SK-N-SH treated with all-trans-retinoic acid at 6 μM for 48 hours (cell line): ENCODE data around the gene ADRA2C.

Experiments used
- ATAC-seq: fragments of 200-7000 bp; cut with Tn5 transposase; 3 replicates; pipeline ENCODE4 v1.9.1; 2020; ENCODE audit warnings: mild to moderate bottlenecking, moderate library complexity
- BACH2 ChIP-seq: fragments of 250-450 bp; sonication (Bioruptor Pico); IDR thresholded peaks from 2 replicates; pipeline ENCODE4 v1.9.0; 2021; ENCODE audit warnings: mild to moderate bottlenecking, borderline replicate concordance
- CSDC2 ChIP-seq: fragments of 250-450 bp; sonication (Bioruptor Pico); IDR thresholded peaks from 2 replicates; pipeline ENCODE4 v1.5.0; 2020; ENCODE audit warnings: mild to moderate bottlenecking, moderate library complexity
- ESRRG ChIP-seq: fragments of 250-450 bp; sonication (Bioruptor Pico); IDR thresholded peaks from 2 replicates; pipeline ENCODE4 v1.6.1; 2021; ENCODE audit warnings: mild to moderate bottlenecking
- GLIS3 ChIP-seq: fragments of 250-450 bp; sonication (Bioruptor Pico); IDR thresholded peaks from 2 replicates; pipeline ENCODE4 v1.5.0; 2020; ENCODE audit warnings: mild to moderate bottlenecking, moderate library complexity
- ISL1 ChIP-seq: fragments of 250-450 bp; sonication (Bioruptor Pico); IDR thresholded peaks from 2 replicates; pipeline ENCODE4 v2.1.2; 2022; ENCODE audit warnings: mild to moderate bottlenecking, moderate library complexity
- OSR1 ChIP-seq: fragments of 250-450 bp; sonication (Bioruptor Pico); IDR thresholded peaks from 2 replicates; pipeline ENCODE4 v1.8.0; 2022; ENCODE audit warnings: moderate library complexity, mild to moderate bottlenecking, inconsistent platforms
- POU6F1 ChIP-seq: fragments of 250-450 bp; sonication (Bioruptor Pico); IDR thresholded peaks from 2 replicates; pipeline ENCODE4 v1.8.0; 2021; ENCODE audit warnings: low read depth, mild to moderate bottlenecking, moderate library complexity, borderline replicate concordance
- PPARA ChIP-seq: fragments of 250-450 bp; sonication (Bioruptor Pico); IDR thresholded peaks from 2 replicates; pipeline ENCODE4 v1.5.0; 2020; ENCODE audit warnings: mild to moderate bottlenecking, borderline replicate concordance
- RARB ChIP-seq: fragments of 250-450 bp; sonication (Bioruptor Pico); IDR thresholded peaks from 2 replicates; pipeline ENCODE4 v1.8.0; 2021; ENCODE audit warnings: mild to moderate bottlenecking, moderate library complexity
- SNAI2 ChIP-seq: fragments of 250-450 bp; sonication (Bioruptor Pico); IDR thresholded peaks from 2 replicates; pipeline ENCODE4 v1.5.0; 2020; ENCODE audit warnings: mild to moderate bottlenecking, moderate library complexity
- TCF4 ChIP-seq: fragments of 250-450 bp; sonication (Bioruptor Pico); IDR thresholded peaks from 2 replicates; pipeline ENCODE4 v1.8.0; 2021; ENCODE audit warnings: mild to moderate bottlenecking, moderate library complexity, borderline replicate concordance
- TOX ChIP-seq: fragments of 250-450 bp; sonication (Bioruptor Pico); IDR thresholded peaks from 2 replicates; pipeline ENCODE4 v1.8.0; 2021; ENCODE audit warnings: mild to moderate bottlenecking, moderate library complexity, borderline replicate concordance
- TSHZ2 ChIP-seq: fragments of 250-450 bp; sonication (Bioruptor Pico); IDR thresholded peaks from 2 replicates; pipeline ENCODE4 v1.5.0; 2020; ENCODE audit warnings: mild to moderate bottlenecking, moderate library complexity
- ZC3H10 ChIP-seq: fragments of 250-450 bp; sonication (Bioruptor Pico); IDR thresholded peaks from 2 replicates; pipeline ENCODE4 v1.5.1; 2021; ENCODE audit warnings: mild to moderate bottlenecking, moderate library complexity
- ZFP3 ChIP-seq: fragments of 250-450 bp; sonication (Bioruptor Pico); IDR thresholded peaks from 2 replicates; pipeline ENCODE4 v1.5.0; 2020; ENCODE audit warnings: mild to moderate bottlenecking, moderate library complexity
- ZNF565 ChIP-seq: fragments of 450-650 bp; formaldehyde crosslinking; conservative IDR thresholded peaks from 2 replicates; pipeline ENCODE4 v1.5.0; 2020; ENCODE audit warnings: low read depth, mild to moderate bottlenecking, moderate library complexity
- ZNF70 ChIP-seq: fragments of 450-650 bp; formaldehyde crosslinking; IDR thresholded peaks from 2 replicates; pipeline ENCODE4 v1.5.0; 2020; ENCODE audit warnings: mild to moderate bottlenecking, moderate library complexity
- ZNF8 ChIP-seq: fragments of 450-650 bp; formaldehyde crosslinking; IDR thresholded peaks from 2 replicates; pipeline ENCODE4 v1.5.0; 2020; ENCODE audit warnings: mild to moderate bottlenecking, moderate library complexity
- TF ChIP-seq, protein P1 (sequence below): fragments of 250-450 bp; sonication (Bioruptor Pico); IDR thresholded peaks from 2 replicates; pipeline ENCODE4 v1.5.1; 2021; ENCODE audit warnings: mild to moderate bottlenecking, moderate library complexity
- TF ChIP-seq, protein P2 (sequence below): fragments of 250-450 bp; sonication (Bioruptor Pico); IDR thresholded peaks from 2 replicates; pipeline ENCODE4 v1.8.0; 2020; ENCODE audit warnings: mild to moderate bottlenecking, moderate library complexity, borderline replicate concordance
- TF ChIP-seq, protein P3 (sequence below): fragments of 250-450 bp; sonication (Bioruptor Pico); IDR thresholded peaks from 2 replicates; pipeline ENCODE4 v1.5.1; 2020; ENCODE audit warnings: low read depth, mild to moderate bottlenecking, moderate library complexity

Gene ADRA2C

GRCh38 chr4:3770323-3771163 is 4.4 kb downstream of the ADRA2C start:
- no peak for ATAC-seq
- TF ChIP-seq, protein P1, sequence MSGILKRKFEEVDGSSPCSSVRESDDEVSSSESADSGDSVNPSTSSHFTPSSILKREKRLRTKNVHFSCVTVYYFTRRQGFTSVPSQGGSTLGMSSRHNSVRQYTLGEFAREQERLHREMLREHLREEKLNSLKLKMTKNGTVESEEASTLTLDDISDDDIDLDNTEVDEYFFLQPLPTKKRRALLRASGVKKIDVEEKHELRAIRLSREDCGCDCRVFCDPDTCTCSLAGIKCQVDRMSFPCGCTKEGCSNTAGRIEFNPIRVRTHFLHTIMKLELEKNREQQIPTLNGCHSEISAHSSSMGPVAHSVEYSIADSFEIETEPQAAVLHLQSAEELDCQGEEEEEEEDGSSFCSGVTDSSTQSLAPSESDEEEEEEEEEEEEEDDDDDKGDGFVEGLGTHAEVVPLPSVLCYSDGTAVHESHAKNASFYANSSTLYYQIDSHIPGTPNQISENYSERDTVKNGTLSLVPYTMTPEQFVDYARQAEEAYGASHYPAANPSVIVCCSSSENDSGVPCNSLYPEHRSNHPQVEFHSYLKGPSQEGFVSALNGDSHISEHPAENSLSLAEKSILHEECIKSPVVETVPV (CRISPR knock-in tag), result no peak
- TF ChIP-seq BACH2 (CRISPR knock-in tag) (no peak), ZC3H10 (no peak), SNAI2 (CRISPR knock-in tag) (no peak), TCF4 (CRISPR knock-in tag) (no peak), RARB (CRISPR knock-in tag) (no peak), CSDC2 (CRISPR knock-in tag) (no peak), ZNF8 (no peak), ZFP3 (CRISPR knock-in tag) (no peak), TOX (no peak), OSR1 (CRISPR knock-in tag) (no peak), ISL1 (CRISPR knock-in tag) (no peak), TSHZ2 (CRISPR knock-in tag) (no peak), GLIS3 (CRISPR knock-in tag) (no peak), ZNF70 (CRISPR knock-in tag) (no peak), PPARA (CRISPR knock-in tag) (no peak), ESRRG (CRISPR knock-in tag) (no peak)
- TF ChIP-seq, protein P2, sequence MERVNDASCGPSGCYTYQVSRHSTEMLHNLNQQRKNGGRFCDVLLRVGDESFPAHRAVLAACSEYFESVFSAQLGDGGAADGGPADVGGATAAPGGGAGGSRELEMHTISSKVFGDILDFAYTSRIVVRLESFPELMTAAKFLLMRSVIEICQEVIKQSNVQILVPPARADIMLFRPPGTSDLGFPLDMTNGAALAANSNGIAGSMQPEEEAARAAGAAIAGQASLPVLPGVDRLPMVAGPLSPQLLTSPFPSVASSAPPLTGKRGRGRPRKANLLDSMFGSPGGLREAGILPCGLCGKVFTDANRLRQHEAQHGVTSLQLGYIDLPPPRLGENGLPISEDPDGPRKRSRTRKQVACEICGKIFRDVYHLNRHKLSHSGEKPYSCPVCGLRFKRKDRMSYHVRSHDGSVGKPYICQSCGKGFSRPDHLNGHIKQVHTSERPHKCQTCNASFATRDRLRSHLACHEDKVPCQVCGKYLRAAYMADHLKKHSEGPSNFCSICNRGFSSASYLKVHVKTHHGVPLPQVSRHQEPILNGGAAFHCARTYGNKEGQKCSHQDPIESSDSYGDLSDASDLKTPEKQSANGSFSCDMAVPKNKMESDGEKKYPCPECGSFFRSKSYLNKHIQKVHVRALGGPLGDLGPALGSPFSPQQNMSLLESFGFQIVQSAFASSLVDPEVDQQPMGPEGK (CRISPR knock-in tag), result no peak
- TF ChIP-seq, protein P3, sequence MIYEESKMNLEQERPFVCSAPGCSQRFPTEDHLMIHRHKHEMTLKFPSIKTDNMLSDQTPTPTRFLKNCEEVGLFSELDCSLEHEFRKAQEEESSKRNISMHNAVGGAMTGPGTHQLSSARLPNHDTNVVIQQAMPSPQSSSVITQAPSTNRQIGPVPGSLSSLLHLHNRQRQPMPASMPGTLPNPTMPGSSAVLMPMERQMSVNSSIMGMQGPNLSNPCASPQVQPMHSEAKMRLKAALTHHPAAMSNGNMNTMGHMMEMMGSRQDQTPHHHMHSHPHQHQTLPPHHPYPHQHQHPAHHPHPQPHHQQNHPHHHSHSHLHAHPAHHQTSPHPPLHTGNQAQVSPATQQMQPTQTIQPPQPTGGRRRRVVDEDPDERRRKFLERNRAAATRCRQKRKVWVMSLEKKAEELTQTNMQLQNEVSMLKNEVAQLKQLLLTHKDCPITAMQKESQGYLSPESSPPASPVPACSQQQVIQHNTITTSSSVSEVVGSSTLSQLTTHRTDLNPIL, result no peak

DNA sequence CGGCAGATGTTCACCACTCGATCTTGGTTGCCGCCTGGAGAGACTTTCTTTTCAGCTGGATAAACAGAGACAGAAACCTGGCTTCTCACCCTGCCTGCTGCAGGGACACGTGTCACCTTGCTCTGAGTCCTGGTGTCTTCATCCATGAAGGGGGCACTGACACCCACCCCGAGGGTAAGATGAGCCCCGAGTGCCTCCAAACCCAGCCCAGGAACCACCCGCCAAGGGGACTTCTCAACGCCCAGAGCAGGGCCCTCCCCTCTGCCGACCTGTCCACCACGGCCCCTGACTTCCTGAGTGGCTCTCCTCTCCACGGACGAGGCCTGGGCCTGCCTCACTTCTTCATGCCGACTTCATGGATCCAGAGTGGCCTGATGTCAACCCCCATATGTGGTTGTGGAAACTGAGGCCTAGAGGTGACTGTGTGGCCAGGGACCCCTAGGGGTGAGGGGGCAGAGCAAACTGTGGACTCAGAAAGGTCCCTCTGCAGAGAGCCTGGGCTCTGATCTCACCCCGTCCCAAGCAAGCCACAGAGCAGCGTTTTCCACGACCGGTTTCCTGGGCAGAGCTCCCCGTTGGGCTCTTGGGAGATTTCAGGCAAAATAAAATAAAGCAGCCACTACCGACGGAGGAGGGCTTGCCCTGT is 5.1 kb downstream of the ADRA2C start:
- no peak for ATAC-seq

More for the DNA sequence above, 5.1 kb downstream of the ADRA2C start:
- TF ChIP-seq POU6F1 (CRISPR knock-in tag) (no peak), GLIS3 (CRISPR knock-in tag) (no peak), TSHZ2 (CRISPR knock-in tag) (no peak), TOX (no peak), SNAI2 (CRISPR knock-in tag) (no peak), ZNF565 (no peak), ISL1 (CRISPR knock-in tag) (no peak), ZFP3 (CRISPR knock-in tag) (no peak)
- TF ChIP-seq, protein P1 (CRISPR knock-in tag), result no peak
